HG03354 (cell line): ENCODE measurements around the gene LDB2.

Source experiments
- ATAC-seq: cut with Tn5 transposase; IDR thresholded peaks from one replicate; pipeline ENCODE4 v1.9.1; 2021; ENCODE audit warnings: mild to moderate bottlenecking; ENCODE audit not compliant: unreplicated experiment, poor library complexity, severe bottlenecking

LDB2 gene

DNA sequence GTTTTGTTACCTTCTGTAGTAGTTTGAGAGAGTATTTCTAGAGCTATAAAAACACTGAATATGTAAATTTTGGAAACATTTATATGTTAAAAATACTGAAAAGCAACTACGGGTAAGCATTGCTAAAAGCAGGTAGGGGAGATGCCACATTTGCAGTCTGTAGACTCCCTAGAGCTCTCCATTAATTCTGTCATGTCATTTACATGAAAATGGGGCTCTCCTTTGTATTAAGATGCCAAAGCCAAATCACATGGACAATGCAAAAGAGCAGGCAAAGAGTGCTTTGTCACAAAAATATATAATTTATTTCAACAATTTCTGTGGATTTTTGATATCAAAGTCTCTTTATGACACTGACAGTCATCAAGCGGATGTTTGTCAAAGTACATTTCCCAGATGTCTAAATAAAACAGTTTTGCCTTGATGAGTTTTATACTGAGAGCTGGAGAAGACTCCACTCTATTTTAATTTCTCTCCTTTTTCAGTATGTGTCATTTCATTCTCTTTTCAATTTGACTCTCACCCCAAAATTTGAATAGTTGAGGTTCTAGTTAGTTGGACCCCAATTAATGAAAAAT lies 51.8 kb downstream of the LDB2 start:
- ATAC-seq, result no peak

DNA sequence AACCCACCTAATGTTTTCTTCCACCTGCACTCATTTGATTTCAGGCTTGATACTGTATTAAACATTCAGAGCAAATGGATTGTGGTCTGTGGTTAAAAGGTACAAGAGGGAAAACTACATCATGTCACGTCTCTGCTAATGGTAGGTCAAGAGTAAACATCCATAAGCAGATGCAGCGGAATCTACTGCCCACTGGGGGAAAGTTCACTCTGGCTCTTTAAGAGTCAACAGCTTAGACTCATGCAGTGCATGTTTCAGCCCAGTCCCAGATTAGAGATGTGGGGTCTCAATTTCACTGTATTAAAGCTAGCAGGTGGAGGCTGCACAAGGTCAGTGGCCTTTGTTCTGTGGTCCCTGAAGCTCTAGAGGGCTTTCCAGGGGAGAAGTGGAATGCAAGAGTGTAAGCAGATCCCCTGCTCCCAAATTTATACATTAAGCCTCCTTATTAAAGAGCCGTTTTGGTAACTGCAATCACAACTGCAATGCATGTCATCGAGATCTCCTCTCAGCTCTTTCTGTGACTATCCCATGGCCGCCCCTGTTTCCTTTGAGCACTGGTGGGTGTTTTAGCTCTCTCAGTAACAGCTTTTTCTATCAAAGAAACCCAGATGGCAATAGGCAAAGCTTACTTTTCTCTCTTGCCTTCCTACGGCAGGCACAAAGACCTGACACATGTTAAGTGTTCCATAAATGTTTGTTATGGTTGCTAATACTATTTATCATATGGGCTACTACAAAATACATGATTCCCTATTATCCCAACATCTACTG lies 53.4 kb downstream of the LDB2 start:
- ATAC-seq, result no peak

DNA sequence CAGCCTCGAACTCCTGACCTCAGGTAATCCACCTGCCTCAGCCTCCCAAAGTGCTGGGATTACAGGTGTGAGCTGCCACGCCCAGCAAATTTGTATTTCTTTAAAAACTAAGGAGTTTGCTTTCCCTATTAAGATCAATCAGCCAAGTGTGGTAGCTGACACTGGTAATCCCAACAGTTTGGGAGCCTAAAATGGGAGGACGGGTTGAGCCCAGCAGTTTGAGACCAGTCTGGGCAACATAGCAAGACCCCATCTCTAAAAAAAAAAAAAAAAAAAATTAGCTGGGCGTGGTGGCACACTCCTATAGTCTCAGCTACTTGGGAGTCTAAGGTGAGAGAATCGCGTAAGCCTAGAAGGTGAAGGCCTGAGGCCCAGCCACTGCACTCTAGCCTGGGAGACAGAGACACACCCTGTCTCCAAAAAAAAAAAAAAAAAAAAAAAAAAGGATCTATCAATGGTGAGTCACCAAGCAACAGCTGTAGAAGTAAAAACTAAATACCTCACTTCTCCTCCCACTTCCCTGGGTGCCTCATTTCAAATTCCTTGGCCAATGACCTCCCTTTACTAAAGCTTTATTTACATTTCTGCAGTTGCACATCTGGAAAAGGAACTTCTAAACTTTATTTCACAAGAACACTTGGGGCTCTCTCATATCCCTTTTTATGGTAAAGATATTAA lies 54.5 kb downstream of the LDB2 start:
- ATAC-seq, result no peak

DNA sequence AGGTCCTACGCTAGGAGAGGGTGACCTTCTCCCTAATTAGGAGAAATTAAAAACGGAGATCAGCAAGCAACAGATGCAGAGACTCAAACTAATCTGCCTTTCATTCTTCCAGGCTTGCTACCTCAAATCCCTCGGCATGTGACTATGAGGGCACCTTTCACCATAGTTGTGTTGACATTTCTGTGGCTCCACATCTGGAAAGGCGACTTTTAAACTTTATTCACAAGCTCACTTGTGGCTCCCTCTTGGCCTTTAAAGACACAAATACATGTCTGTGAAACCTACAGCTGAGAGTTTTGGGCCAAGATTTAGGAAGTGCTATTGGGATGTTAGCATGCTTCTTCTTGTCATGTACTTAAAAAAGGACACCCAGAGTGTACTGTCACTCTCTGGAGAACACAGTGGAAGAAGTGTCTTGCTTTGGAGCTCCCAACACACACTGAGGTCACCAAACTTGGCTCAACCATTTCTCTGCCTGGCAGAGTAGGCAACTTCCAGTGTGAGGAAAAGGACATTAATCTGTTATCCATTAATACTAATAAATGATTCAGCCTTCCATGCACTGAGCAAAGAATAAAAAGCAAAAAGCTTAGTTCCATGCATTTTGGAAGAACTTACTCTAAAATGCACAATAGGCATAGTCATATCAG lies 60.1 kb downstream of the LDB2 start:
- ATAC-seq, result no peak

DNA sequence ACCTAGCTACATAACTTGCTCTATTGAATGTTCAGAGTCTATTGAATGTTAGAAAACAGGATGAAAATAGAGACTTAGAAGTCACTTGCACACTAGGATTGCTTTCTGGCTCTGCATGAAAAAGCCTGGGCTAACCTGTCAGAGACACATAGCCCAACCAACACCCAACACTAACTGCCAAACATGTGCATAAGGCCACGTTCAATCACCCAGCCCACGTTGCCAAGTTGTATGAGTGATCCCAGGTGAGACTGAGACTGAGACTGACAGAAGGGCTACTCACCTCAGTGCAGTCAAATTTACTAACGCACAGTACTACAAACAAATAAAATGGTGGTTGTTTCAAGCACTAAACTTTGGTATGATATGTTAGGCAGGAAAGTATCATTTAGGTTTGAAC lies 61.0 kb downstream of the LDB2 start:
- no peak for ATAC-seq

DNA sequence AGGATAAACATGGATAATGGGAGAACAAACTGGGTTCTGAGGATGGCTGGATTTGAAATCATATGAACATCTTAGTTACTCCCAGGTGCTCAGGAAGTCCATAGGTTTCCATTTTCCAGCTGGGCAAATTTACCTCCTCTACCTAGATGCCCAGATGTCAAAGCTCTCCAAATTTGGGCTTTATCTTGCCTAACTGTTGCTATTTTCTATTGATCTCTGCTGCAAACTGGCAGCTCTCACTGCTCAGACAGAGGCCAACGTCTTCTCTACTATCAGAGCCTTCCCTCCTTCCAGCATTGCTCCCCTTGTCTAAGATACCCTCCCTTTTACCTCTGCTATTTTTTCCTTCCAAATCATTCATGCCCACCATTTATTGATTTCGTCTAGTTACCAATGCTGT lies 62.1 kb downstream of the LDB2 start:
- no peak for ATAC-seq

DNA sequence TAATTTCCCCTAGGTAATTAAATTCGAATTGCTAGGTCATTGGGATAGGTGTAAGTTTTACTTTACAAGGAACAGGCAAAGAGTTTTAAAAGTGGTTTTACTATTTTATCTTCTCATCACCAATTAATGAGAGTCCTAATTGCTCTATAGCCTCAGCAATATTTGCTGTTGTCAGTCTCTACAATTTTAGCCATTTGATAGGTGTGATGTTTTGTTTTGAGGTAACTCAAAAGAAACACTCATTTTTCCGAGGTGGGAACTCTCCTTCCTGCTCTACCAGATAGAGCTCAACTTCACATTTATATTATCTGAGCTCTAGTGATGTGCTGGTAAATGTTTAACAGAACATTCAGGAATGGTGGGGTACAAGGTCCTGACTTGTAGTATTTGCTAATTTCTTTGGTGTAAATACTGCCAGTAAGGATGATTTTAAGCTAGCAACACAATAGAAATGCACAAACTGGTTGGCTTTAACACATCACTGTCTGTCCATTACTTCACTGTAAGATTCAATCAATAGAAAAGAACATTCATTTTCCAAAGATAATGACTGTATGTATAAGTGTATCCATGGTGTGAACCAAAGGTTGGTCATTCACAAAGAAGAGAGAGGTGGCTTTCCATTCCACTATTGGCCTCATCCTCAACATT lies 62.7 kb downstream of the LDB2 start:
- ATAC-seq, result no peak

DNA sequence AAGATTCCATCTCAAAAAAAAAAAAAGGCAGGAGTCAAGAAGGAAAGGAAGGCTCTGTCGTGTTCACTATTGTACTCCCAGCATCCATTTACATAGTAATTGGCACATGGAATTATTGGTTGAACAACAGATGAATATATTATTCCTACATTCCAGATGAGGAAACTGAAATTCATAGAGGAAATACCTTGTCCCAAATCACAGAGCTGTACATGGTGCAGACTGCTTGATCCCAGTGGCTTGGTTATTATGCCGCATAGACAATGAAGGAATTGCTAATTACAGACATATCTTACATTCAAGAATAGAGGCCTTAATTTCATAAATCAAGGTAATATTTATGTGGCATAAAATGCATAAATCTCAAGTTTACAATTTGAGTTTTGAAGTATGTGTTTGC lies 63.6 kb downstream of the LDB2 start:
- no peak for ATAC-seq

DNA sequence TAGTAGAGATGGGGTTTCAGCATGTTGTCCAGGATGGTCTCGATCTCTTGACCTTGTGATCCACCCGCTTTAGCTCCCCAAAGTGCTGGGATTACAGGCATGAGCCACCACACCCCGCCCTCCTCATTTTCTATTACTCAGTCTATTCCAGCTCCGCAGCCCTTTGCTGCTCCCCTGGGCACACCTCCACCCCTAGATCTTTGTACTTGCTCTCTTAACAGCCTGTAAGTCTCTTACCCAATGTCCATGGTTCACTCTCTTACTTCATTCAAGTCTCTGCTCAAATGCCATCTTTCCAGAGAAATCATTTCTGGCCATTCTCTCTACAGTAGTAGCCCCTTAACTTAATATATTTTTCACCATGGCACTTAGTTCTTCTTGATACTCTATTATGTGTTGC lies 64.7 kb downstream of the LDB2 start:
- no peak for ATAC-seq

DNA sequence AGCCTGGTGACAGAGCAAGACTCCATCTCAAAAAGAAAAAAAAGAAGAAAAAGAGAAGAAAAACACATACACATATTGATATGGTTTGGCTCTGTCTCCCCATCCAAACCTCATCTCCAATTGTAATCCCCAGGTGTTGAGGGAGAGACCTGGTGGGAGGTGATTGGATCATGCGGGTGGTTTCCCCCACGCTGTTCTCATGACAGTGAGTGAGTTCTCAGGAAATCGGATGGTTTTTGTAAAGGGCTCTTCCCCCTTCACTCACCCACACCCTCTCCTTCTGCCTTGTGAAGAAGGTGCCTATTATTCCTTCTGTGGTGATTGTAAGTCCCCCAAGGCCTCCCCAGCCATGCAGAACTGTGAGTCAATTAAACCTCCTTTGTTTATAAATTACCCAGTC lies 68.4 kb downstream of the LDB2 start:
- ATAC-seq, result no peak

DNA sequence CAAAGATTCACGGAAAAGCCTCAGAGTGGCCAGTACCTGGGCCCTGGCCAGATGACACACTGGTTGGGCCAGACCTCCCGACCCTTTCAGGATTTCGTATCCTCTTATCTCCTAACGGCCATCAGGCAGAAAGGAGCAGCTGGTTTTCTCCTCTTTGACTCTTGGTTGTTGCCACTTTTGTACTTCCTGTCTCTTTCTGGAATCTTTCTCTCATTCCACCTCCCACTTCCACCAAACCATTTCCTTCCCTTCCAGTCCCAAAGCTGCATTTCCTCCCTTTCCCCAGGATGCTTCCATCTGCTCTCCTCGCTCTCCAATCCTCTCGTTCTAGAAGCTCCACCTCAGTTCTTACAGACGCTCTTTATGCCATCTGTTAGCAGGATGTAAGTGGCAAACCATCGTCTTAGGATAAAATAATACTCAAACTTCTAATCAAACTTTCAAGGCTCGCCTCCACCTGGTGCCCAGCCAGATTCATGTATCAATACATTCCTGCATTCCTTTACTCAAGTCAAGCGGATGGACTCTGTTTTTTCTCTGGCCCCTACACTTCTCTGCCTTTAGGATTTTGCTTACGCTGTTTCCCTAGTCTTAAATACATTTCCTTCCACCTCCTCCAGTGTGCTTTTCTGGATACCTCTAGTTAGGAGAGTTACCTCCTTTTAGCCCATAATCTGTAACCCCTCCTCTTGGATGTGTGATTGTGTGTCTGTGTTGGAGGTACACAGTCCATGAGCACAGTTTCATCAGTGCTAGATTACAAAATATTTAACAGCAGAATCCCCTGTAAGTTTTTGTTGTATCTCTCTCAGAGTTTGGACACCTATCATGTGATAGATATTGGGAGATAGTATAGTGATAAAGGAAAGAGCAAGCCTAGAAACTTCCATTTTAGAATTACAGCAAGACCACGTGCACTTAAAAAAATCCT lies 70.4 kb downstream of the LDB2 start:
- ATAC-seq, result no peak

DNA sequence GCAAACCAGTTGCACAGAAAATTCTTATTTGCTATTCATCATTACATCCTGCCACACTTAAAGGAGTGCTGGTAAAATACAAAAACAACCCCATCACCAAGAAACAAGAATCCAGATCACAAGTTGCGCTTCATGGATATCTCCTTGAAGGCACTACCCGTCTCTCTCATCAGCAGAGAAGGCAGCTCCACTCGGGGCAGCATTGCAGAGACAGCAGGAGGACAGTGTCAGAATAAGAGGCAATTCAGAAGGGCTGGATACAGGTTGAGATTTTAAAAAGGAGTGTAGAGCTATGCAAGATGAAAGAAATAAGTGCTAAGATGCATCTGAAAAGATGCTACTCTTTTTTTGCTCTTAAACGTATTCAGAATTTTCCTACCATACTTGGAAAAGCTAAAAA lies 71.4 kb downstream of the LDB2 start:
- no peak for ATAC-seq

DNA sequence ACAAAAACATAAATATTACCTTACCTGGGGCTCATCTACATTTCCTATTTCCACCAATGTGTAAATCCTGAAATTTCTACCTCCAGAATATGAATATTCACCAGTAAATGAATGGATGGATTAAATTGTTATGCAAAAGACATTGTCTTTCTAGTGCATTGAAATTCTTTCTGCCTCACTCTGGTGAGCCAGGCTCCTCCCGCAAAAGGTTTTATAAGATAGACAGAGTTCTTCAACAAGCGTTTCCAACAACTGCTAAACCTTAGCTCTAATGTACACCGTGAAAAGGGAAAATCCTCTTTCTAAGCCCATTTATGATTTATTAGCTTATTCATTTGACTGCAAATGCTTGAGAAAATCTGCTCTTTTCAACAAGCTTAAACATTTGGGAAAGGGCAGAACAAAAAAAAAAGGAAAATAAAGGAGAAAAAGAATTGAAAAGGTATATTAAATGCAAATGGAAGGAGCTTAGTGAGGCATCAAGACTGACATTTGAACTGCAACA lies 72.0 kb downstream of the LDB2 start:
- ATAC-seq, result no peak

DNA sequence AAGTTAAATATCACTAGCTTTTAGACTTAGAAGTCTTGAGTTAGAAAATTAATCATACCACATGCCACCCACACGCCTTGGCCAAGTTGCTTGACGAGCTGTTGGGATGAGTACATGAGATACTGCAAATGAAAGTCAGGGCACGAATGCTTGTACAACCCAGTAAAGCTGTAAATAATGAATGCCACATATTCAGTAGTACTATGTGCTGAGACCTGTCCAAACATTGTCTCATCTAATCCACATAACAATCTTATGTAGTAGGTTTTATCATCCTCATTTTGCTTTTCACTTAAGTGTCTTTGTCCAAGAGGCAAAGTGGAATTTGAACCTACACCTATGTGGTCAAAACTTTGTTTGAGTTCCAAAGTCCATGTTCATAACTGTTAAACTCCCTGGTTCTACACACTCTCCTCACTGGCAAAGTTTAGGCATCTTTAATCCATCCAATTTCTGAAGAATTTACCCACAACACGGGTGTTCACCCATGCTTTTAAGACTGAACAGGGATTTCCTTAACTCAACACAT lies 74.1 kb downstream of the LDB2 start:
- ATAC-seq, result no peak

DNA sequence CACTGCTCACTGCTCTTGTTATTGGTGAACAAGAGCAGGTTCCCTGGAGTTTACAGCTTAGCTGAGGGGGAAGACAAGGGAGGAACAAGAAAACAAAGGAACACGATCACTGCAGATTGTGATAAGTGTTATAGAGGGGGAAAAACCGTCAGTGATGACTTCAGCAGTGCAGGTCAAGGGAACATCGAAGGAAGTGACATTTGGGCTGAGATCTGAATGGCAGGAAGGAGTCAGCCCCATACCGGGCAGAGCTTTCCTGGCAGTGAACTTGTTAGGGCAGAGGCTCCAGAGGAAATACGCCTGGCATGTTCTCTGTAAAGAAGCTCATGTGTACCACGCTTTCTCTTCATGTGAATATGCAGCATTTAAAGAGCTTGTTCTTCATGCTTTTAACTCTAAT lies 78.1 kb downstream of the LDB2 start:
- no peak for ATAC-seq

DNA sequence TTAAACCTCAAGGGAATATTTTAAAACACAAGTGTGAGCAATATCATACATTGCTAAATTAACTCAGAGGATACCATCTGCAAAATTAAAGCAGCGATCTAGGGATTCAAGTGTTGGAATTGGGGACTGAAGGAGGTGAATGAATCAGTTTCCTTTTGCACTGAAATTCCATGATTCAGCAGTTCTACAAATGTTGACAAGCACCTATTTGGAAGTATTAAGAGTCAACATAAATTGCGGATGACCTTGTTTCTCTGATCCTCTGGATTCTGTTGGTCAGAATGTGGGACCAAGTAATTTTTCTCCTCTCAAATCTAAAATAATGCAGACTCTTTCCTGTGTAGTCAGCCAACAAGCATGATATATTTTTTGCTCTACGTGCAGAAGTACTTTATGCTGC lies 78.8 kb downstream of the LDB2 start:
- no peak for ATAC-seq

DNA sequence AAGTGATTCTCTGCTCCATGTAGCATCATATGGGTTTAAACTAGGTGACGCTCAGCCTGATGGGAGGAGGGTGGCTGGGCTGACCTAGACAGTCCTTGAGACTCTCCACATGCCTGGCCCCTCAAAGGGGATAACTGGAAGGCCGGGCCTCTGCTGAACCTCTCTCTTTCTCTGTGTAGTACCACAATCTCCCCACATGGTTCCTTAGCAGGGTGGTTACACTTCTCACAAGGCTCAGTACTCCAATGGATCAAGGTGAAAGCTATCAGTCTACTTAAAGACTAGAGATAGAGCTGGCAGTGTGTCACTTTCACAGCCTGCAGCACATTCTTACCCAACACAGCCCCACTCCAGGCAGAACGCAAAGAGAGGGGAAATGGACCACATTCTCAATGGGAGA lies 80.4 kb downstream of the LDB2 start:
- ATAC-seq, result no peak

DNA sequence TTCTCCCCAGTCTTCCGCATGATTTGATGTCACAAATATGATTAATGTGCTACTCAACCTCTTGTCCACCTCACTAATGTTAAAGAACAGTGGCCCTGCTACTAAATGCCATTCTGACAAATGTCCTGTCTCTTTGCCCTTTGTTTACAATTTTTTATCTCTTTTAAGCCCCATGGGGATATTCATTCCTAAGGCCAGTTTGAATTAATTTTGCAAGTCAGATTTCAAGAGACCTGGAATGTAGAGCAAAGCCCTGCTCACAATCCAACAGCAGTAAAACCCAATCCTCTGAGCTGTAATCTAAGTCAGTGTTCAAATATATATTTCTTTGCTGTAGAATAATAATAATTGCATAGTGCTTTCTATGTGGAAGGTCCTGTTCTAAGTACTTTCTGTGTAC lies 81.2 kb downstream of the LDB2 start:
- ATAC-seq, result no peak

DNA sequence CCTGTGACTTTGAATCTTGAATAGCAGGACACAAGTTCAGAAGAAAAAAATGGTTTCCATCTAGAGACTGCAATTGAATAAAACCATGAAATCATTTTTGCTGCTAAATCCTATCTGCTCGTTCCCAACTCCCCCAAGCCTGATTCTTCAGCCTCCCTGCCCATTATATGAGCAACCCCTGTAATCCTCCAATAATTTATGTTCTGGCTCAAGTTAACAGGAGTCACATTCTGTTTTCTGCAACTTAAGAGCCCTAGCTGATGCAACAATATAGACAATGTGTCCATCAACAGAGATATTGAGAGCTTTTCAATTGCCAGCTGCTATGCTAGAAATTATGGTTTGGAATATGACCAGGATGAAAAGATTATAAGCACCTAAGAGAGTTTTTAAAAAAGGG lies 84.1 kb downstream of the LDB2 start:
- no peak for ATAC-seq
